Stomach (tissue), 4 donors: ENCODE data around the gene TRIM37.

ENCODE experiments used
- EP300 ChIP-seq: sonication (generic); formaldehyde crosslinking; IDR thresholded peaks from one replicate; pipeline ENCODE4 v1.6.1; 2017; ENCODE audit warnings: antibody characterized with exemption
- POLR2A ChIP-seq, 4 donors: fragments of 450-650 bp; IDR thresholded peaks; one replicate each; pipeline ENCODE4 v1.6.1; 2016; ENCODE audit warnings: antibody characterized with exemption in 4 of 4, control low read depth in 2 of 4, mild to moderate bottlenecking in 1 of 4, moderate library complexity in 1 of 4
- POLR2AphosphoS5 ChIP-seq, 3 donors: sonication (generic); formaldehyde crosslinking; IDR thresholded peaks; one replicate each; pipeline ENCODE4 v1.6.1; 2016; ENCODE audit warnings: antibody characterized with exemption in 3 of 3
- TF ChIP-seq, protein P1 (sequence below), 7 experiments: fragments of 450-650 bp in 4 of 7; fragments of 200-600 bp in 3 of 7; sonication (generic) in 3 of 7; IDR thresholded peaks; one replicate each; pipeline ENCODE4 v1.5.1; 2016 to 2019; ENCODE audit warnings: antibody characterized with exemption in 7 of 7, control low read depth in 2 of 7, mild to moderate bottlenecking in 1 of 7

DNA sequence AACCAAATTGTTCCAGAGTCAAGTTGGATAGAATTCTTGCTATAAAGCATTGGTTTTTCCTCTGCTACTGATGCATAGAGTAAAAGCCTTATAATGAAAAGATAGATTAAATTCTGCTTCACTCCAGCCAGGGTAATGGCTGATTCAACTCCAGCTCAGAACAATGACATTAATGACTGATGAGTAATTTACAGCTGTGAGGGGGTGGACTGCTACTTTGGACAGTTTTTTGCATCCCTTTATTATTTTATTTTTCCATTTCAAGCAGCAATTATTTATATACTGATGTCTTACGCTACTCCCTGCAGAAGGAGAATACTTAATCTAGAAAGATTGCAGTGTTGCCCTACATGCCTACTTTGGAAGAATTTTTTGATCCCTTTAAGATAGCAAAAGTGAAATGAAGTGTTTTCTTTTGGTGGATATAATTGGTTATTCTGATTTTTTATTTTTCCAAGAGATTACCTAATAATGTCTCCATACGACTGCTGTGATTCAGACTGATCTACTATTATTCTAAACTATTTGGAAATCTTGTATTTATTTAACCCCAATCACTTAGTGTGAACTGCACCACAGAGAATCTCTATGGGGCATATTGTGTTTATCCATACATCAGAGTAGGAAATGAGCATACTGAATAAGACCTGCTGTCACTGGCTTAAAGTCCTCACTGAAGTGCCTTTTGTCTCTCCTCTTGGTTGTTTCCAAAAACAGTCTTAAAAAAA, 149.5 kb downstream of the TRIM37 start:
- TF ChIP-seq, protein P1, sequence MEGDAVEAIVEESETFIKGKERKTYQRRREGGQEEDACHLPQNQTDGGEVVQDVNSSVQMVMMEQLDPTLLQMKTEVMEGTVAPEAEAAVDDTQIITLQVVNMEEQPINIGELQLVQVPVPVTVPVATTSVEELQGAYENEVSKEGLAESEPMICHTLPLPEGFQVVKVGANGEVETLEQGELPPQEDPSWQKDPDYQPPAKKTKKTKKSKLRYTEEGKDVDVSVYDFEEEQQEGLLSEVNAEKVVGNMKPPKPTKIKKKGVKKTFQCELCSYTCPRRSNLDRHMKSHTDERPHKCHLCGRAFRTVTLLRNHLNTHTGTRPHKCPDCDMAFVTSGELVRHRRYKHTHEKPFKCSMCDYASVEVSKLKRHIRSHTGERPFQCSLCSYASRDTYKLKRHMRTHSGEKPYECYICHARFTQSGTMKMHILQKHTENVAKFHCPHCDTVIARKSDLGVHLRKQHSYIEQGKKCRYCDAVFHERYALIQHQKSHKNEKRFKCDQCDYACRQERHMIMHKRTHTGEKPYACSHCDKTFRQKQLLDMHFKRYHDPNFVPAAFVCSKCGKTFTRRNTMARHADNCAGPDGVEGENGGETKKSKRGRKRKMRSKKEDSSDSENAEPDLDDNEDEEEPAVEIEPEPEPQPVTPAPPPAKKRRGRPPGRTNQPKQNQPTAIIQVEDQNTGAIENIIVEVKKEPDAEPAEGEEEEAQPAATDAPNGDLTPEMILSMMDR (IDR thresholded peaks at IDR 0.05), result no peak
- TF ChIP-seq POLR2AphosphoS5 (IDR thresholded peaks at IDR 0.05), result no peak
- no peak for TF ChIP-seq POLR2A (IDR thresholded peaks at IDR 0.05)
- no peak for TF ChIP-seq EP300
